Left lobe of liver (tissue), 2 donors: ENCODE results near the gene PCDHGC3. TPM values are rescaled to one million over a fixed set of nuclear protein-coding genes. Genes with fewer than 3 reads are reported as not detected.

Experiments used
- ATAC-seq: fragments of 200-7000 bp; cut with Tn5 transposase; one replicate; pipeline ENCODE4 v1.9.1; 2020; ENCODE audit warnings: mild to moderate bottlenecking, moderate library complexity
- DNase-seq: peaks from one replicate; pipeline ENCODE4 v3.0.0-alpha.2; 2020; ENCODE audit warnings: low spot score
- total RNA-seq: library from RNA; stranded (reverse); gene quantifications from one replicate; pipeline ENCODE4 v1.2.1, GENCODE V29; 2021
- donor health status: DM: no; HTN: no; CAD: no; lungs with moderate emphysema.
- donor health status: DM: no; HTN: yes; CAD: no.

PCDHGC3 gene
- total RNA-seq, 1 donor from 2014 or later = 8.5 TPM

GRCh38 chr5:141506381-141507155 is 30.8 kb downstream of the PCDHGC3 start:
- no peak for DNase-seq
- no peak for ATAC-seq

GRCh38 chr5:141507387-141508091 is 31.8 kb downstream of the PCDHGC3 start:
- ATAC-seq (no peak), DNase-seq (no peak)

GRCh38 chr5:141508440-141508797 is 32.7 kb downstream of the PCDHGC3 start:
- DNase-seq (no peak), ATAC-seq (no peak)

- ATAC-seq (no peak), DNase-seq (no peak)
Measured at GRCh38 chr5:141508798-141509611, 33.2 kb downstream of the PCDHGC3 start.

- no peak for DNase-seq
- ATAC-seq = no peak
Measured at GRCh38 chr5:141510160-141510559, 34.4 kb downstream of the PCDHGC3 start.

GRCh38 chr5:141510850-141511601 is 35.3 kb downstream of the PCDHGC3 start:
- no peak for DNase-seq
- no peak for ATAC-seq

GRCh38 chr5:141511771-141512325 is 36.1 kb downstream of the PCDHGC3 start:
- ATAC-seq = no peak
- no peak for DNase-seq

GRCh38 chr5:141512390-141512910 is 36.7 kb downstream of the PCDHGC3 start:
- DNase-seq = peak; percentile 82
- peak; percentile 77 for ATAC-seq

GRCh38 chr5:141512911-141513626 is 37.3 kb downstream of the PCDHGC3 start:
- ATAC-seq = peak; percentile 39

GRCh38 chr5:141513627-141514329 is 38.0 kb downstream of the PCDHGC3 start:
- ATAC-seq (peak; percentile 48), DNase-seq (no peak)

More at GRCh38 chr5:141512911-141513626, 37.3 kb downstream of the PCDHGC3 start:
- no peak for DNase-seq

GRCh38 chr5:141514330-141515133 is 38.8 kb downstream of the PCDHGC3 start:
- no peak for ATAC-seq
- no peak for DNase-seq

GRCh38 chr5:141515141-141515540 is 39.4 kb downstream of the PCDHGC3 start:
- DNase-seq = no peak
- no peak for ATAC-seq

- DNase-seq (no peak), ATAC-seq (no peak)
Measured at GRCh38 chr5:141515946-141516671, 40.3 kb downstream of the PCDHGC3 start.

GRCh38 chr5:141516672-141517025 is 40.9 kb downstream of the PCDHGC3 start:
- DNase-seq = no peak
- ATAC-seq = no peak

GRCh38 chr5:141517312-141517711 is 41.5 kb downstream of the PCDHGC3 start:
- ATAC-seq (no peak), DNase-seq (no peak)

GRCh38 chr5:141517880-141518617 is 42.3 kb downstream of the PCDHGC3 start:
- DNase-seq = no peak
- no peak for ATAC-seq

- ATAC-seq = no peak
- no peak for DNase-seq
Measured at GRCh38 chr5:141518618-141519015, 42.9 kb downstream of the PCDHGC3 start.
